ENCODE results near the gene CCDC191.

Gene CCDC191

DNA sequence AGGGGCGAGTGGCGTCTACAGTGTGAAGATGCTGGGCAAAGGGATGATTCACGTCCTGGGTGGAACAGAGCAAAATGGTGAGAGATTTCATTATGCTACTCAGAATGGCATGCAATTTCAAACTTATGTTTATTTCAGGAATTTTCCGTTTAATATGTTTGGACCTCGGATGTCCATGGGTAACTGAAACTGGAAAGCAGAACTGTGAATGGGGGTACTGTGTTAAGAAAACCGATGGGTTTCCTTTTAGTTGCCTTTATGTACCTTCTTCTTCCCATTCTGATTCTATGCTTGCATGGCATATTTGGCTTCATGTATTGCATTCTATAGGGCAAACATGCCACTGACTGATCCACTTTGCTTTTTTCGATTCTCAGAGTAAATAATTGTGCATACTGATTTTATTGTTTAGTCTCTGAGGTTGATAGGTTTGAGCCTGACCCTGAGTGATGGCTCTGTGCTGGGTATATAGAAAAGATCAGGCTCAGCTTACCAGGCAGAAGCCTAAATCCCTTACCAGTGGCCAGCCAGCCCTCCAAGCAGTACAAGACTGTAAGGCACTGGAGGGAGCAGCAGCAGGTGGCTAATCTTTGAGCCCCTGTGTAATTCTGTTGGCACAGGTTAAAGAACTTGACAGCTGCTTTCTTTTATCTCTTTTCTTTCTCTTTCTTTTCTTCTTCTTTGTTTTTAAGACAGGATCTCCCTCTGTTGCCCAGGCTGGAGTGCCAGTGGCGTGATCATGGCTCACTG is 4.8 kb upstream of the CCDC191 start:
- no peak for DNase-seq (ENCODE audit: low read depth in 3 of 3, low spot score in 1 of 3)

- DNase-seq (ENCODE audit: low read depth in 3 of 3, low spot score in 1 of 3), result no peak
These were observed 2.3 kb upstream of the CCDC191 start for GRCh38 chr3:114058646-114059045.

- DNase-seq (ENCODE audit: low read depth in 3 of 3, low spot score in 1 of 3), result no peak
These were observed 653 bp upstream of the CCDC191 start for GRCh38 chr3:114057011-114057347.

DNA sequence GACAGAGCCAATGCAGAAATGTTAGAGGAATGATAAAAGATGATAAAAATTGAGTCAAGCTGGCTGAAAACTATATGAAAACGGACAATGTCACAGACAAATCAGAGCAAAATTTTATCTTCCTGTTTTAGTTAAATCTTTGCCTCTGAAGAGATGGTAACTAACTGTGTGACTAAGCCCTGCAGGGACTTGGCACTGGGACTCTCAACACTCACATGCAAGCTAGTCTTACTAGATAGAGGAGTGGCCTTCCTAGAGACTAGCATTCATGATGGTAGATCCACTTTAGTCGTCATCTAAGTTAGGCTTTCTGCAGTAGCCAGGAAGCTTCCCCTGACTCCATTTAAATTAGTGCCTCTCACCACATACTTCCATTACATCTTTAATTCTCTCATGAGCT is 4.1 kb downstream of the CCDC191 start:
- DNase-seq (ENCODE audit: low read depth in 3 of 3, low spot score in 1 of 3), result no peak

- DNase-seq (ENCODE audit: low read depth in 3 of 3, low spot score in 1 of 3), result no peak
These were observed 13.1 kb downstream of the CCDC191 start for GRCh38 chr3:114043205-114043604.

GRCh38 chr3:114035896-114036295 is 20.4 kb downstream of the CCDC191 start:
- no peak for DNase-seq (ENCODE audit: low read depth in 3 of 3, low spot score in 1 of 3)

GRCh38 chr3:114034787-114035545 is 21.4 kb downstream of the CCDC191 start:
- no peak for DNase-seq (ENCODE audit: low read depth in 3 of 3, low spot score in 1 of 3)

GRCh38 chr3:114034211-114034610 is 22.1 kb downstream of the CCDC191 start:
- no peak for DNase-seq (ENCODE audit: low read depth in 3 of 3, low spot score in 1 of 3)

GRCh38 chr3:114033721-114034120 is 22.6 kb downstream of the CCDC191 start:
- DNase-seq (ENCODE audit: low read depth in 3 of 3, low spot score in 1 of 3), result no peak

DNA sequence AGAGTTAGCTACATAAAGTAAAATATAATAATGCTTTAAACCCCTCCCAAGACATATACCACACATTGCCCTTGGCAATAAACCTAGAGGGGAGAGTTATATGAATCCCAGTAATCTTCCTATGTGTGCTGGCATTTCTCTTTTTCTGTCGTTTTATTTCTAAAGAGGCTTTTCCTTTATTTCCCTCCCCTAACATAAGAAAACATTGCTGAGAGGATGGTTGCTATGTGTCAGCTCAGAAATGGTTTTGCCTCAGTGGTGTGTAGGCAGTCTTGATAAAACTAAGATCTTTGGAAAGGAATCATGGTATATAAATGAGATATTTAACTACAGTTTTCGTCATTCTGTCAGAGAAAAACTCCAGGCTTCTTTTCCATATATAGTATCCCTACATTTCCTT is 30.0 kb downstream of the CCDC191 start:
- DNase-seq (ENCODE audit: low read depth in 3 of 3, low spot score in 1 of 3), result no peak

GRCh38 chr3:114025451-114025850 is 30.9 kb downstream of the CCDC191 start:
- DNase-seq (ENCODE audit: low read depth in 3 of 3, low spot score in 1 of 3), result no peak

DNA sequence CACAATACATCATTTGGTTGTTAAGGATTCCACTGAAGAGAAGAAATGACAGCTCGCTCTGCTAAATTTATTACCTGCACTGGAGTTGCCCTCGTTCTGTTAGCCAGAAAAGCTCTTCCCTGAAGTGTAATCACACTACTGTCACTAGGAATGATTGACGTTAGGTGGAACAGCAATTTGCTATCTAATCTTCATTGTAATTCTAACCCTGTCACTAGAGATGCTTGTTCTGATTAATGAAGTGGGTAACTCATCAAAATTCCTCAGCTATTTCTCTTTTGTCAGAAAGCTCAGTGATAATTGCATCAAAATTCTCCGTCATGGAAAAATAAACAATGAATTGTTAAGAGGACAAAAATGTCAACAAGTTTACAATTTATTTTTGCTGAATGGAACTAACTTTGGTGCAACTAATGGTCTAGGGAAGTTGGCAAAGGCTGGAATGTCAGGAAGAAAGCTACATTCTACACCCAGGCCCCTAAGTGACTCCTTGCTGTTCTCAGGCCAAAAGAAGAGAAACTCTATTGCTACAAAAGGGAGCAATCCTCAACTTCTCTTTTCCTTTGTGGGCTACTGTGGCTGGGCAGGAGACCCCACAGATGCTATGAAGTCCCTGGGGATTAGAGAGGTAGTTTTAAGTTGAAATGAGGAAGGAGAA is 34.1 kb downstream of the CCDC191 start:
- DNase-seq (ENCODE audit: low read depth in 3 of 3, low spot score in 1 of 3), result no peak

DNA sequence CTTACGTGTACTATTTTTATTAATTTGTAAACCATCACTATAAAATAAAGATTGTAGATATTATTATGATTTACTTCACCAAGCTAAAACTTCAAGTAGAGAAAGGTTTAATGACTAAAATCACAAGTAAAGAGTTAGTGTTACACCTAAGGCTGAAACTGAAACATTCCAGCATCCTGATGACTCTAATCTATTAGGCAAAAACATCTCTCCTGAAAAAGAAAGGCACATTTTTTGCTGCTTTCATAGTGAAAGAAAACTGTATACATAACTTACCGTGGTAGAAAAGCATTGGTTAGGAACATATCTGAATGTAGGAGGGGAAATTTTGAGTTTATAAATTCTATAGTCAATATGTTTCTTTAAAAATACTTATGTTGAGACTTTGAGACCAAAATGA is 35.4 kb downstream of the CCDC191 start:
- DNase-seq (ENCODE audit: low read depth in 3 of 3, low spot score in 1 of 3), result no peak

DNA sequence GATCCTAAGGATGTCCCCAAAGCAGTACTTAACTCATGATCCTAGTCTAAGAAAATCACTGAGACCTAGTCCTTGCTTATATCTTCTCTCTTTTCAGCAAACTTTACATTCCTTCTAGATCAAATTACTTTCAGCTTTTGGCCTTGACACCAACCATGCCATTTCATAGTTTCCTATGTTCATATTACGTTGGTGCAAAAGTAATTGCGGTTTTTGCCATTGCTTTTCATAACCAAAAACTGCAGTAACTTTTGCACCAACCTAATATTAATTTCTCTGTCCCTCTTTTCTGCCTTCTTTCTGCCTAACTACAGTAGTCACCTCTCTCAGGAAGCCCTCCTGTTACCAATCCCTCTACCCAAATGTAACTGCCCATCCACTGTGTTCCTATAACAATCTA is 36.8 kb downstream of the CCDC191 start:
- DNase-seq (ENCODE audit: low read depth in 3 of 3, low spot score in 1 of 3), result no peak

GRCh38 chr3:114014211-114014610 is 42.1 kb downstream of the CCDC191 start:
- DNase-seq (ENCODE audit: low read depth in 3 of 3, low spot score in 1 of 3), result no peak

GRCh38 chr3:114011059-114011797 is 45.1 kb downstream of the CCDC191 start:
- no peak for DNase-seq (ENCODE audit: low read depth in 3 of 3, low spot score in 1 of 3)

- DNase-seq (ENCODE audit: low read depth in 3 of 3, low spot score in 1 of 3), result no peak
These were observed 50.8 kb downstream of the CCDC191 start for GRCh38 chr3:114005481-114005880.

- DNase-seq (ENCODE audit: low read depth in 3 of 3, low spot score in 1 of 3), result no peak
These were observed 70.8 kb downstream of the CCDC191 start for GRCh38 chr3:113985541-113985940.

DNA sequence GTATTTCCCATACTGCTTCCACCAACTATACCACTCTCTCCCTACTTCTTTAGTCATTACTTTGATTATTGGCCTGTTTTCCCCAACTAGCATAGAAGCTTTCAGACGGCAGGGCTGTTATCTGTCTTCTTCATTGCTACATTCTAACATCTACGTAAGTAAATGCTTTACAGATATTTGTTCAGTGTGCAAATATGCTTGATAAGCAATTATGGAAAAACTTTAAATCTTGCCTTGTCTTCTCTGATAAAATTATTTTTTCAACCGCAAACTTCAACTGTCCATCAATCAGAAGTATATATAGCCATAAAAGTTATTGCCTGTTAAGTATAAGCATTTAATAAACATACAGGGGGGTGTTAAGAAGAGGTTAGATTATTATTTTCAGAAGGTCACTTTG is 72.8 kb downstream of the CCDC191 start:
- no peak for DNase-seq (ENCODE audit: low read depth in 3 of 3, low spot score in 1 of 3)

DNA sequence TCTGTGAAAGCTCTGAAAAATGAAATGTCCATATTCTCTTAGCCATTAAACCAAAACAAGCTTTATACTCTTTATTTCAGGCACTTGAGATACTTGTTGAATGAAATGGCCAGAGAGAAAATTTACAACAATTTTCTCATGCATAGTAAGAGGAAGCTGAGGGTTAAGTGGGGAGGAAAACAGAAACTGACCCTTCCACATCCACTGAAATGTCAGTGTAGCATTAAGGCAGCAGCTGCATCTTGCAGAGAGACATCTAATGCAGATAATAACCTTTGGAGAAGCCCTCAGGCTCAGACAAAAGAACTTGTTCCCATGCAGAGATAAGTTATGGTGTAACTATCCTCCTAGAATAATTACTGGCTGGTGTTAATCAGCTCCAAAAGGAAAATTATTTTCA is 74.5 kb downstream of the CCDC191 start:
- DNase-seq (ENCODE audit: low read depth in 3 of 3, low spot score in 1 of 3), result no peak

- DNase-seq (ENCODE audit: low read depth in 3 of 3, low spot score in 1 of 3), result no peak
These were observed 76.4 kb downstream of the CCDC191 start for GRCh38 chr3:113979916-113980315.

DNA sequence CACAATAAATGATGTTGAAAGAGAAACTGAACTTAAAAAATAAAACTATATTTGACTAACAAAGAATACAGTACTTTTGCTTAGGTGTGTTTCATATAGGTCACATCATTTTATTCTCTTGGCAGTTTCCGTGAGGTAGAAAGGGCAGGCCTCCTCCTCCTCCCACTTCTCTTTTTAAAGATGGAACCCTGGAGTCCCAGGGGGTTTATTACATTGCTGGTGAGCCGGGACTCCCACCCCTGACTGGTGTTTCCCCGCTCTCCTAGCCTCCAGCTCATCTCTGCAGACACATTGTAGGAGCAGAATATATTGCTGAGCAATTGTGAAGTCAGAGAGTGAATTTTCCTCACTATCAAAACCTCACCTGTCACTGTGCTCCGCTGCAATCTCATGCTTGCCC is 78.5 kb downstream of the CCDC191 start:
- no peak for DNase-seq (ENCODE audit: low read depth in 3 of 3, low spot score in 1 of 3)
